GM12872 (cell line): Measurements from ENCODE around the gene AKAP1.

Experiments
- CTCF ChIP-seq: IDR thresholded peaks from 3 replicates; pipeline ENCODE4 v1.5.1; 2011; ENCODE audit warnings: low read depth, mild to moderate bottlenecking, low read length, moderate library complexity; ENCODE audit not compliant: insufficient read depth

The AKAP1 gene

GRCh38 chr17:57067162-57067561, 17.9 kb upstream of the AKAP1 start:
- TF ChIP-seq CTCF = no peak

- TF ChIP-seq CTCF = no peak
Measured at GRCh38 chr17:57067781-57068180, 17.3 kb upstream of the AKAP1 start.

- TF ChIP-seq CTCF = no peak
Measured at GRCh38 chr17:57068222-57068658, 16.8 kb upstream of the AKAP1 start.

GRCh38 chr17:57068707-57069106, 16.3 kb upstream of the AKAP1 start:
- TF ChIP-seq CTCF = no peak

- no peak for TF ChIP-seq CTCF
Measured at GRCh38 chr17:57071991-57072944, 12.8 kb upstream of the AKAP1 start.

- TF ChIP-seq CTCF = no peak
Measured at GRCh38 chr17:57073626-57074025, 11.4 kb upstream of the AKAP1 start.

GRCh38 chr17:57075193-57075592, 9.9 kb upstream of the AKAP1 start:
- no peak for TF ChIP-seq CTCF
